ENCODE data around the gene TDRKH. TPM values are rescaled to one million over a fixed set of nuclear protein-coding genes. Genes with fewer than 3 reads are reported as not detected.

TDRKH gene, protein sequence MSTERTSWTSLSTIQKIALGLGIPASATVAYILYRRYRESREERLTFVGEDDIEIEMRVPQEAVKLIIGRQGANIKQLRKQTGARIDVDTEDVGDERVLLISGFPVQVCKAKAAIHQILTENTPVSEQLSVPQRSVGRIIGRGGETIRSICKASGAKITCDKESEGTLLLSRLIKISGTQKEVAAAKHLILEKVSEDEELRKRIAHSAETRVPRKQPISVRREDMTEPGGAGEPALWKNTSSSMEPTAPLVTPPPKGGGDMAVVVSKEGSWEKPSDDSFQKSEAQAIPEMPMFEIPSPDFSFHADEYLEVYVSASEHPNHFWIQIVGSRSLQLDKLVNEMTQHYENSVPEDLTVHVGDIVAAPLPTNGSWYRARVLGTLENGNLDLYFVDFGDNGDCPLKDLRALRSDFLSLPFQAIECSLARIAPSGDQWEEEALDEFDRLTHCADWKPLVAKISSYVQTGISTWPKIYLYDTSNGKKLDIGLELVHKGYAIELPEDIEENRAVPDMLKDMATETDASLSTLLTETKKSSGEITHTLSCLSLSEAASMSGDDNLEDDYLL
- total RNA-seq: 7.8 and 13.5 TPM in 2 replicates
- 12.9 and 14.6 TPM in 2 replicates for polyA plus RNA-seq

DNA sequence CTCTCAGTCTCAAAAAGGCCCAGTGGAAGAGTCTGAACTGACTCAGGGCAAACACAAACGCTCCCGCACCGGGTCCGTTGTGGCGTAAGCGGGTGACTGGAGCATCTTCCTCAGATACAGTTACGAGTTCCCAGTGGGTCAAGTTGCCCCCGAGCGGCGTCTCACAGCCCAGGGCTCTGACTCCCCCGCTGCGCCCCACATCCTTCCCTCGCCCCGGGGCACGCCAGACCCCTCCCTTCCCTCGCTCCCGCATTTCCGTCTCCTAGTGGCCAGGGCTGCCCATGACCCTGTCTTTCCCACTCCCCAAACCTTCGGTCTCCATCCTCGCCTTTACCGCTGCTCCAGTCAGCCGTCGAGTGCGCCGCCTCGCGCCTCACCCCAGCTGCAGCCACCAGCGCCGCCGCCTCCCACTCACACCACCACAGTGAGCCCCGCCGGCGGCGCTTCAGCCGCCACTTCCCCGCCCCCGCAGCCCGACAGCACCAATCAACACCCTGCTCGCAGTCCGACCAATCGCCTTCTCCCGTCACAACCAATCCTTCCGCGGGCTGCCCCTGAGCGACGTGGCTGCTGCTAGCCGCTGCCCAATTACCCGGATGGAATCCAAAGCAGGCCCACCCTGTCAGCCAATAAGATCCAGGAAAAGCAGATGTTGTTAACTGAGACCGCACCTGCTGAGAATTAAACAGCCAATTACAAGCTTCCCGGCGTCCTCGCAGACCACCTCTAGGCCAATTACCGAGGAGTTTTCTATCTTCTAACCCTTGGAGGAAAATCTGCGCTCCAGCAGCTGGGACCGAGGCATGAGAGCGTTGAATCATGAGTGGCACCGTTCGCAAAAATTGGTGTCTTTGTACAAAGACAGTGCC is at the start of gene TDRKH:
Gene TDRKH (minus strand): TSS at position 430 of the 869 bp plus-strand sequence. CDS start 7,478 bp downstream, outside the sequence.
- Histone ChIP-seq H3K36me3 (no peaks in the 10 kb centered on the region), H3K4me3 (peak within 1 kb of the TSS; percentile 48), H3K4me1 (ENCODE audit: low read depth) (no peaks in the 10 kb centered on the region), H3K27me3 (peaks cover 10% of the 10 kb centered on the region), H3K9me3 (ENCODE audit: low read depth) (no peaks in the 10 kb centered on the region), H3K27ac (no peak within 1 kb of the TSS)
- TF ChIP-seq, protein P1, sequence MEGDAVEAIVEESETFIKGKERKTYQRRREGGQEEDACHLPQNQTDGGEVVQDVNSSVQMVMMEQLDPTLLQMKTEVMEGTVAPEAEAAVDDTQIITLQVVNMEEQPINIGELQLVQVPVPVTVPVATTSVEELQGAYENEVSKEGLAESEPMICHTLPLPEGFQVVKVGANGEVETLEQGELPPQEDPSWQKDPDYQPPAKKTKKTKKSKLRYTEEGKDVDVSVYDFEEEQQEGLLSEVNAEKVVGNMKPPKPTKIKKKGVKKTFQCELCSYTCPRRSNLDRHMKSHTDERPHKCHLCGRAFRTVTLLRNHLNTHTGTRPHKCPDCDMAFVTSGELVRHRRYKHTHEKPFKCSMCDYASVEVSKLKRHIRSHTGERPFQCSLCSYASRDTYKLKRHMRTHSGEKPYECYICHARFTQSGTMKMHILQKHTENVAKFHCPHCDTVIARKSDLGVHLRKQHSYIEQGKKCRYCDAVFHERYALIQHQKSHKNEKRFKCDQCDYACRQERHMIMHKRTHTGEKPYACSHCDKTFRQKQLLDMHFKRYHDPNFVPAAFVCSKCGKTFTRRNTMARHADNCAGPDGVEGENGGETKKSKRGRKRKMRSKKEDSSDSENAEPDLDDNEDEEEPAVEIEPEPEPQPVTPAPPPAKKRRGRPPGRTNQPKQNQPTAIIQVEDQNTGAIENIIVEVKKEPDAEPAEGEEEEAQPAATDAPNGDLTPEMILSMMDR (IDR thresholded peaks at IDR 0.05; ENCODE audit: low read depth, low read length): no peak
- DNase-seq (ENCODE audit: low read depth in 1 of 2, low spot score in 1 of 2): peak; percentile 98 to 100

DNA sequence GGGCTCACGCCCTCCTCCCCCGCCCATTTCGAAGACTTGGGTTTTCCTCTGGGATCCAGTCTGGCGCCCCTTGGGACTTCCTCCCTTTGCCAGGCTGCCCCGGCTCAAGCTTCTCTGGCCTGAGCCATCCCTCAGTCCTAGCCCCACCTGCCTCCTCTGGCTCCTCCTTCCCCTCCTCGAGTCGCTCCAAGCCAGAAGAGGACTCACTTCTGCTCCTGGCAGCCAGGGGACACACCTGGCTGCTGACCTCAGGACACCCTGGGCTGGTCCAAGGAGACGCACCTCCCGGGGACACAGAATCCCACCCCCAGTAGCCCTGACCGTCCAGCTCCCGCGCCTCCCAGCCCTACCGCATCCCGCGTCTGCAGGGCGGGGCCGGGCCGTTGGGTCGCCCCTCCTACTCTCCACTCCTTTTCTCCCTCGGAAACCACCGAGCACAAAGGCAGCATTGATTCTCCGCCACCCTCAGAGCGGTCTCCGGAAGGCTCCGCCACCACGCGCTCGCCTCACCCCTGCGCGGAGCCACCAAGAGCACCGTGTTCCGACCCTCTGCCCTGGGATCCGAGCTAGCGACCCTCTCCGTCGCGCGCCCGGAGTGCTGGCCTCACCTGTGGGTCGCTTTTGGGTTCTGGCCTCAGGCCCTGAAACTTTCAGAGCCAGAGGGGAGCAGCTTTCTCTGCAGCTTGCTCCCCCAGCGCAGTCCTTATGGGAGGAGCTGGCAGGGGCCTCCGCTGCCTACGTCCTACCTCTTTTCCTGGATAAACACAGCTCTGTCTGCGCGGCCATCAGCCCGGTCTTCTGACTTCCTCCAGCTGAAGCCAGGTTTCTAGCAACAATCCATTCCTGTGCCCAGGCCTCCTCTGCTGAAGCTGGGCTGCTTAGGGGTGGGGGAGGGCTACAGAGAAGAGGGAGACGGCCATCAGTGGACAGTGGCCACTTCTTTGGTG is 49.4 kb upstream of the TDRKH start, which contains the start of gene C2CD4D:
Gene C2CD4D (minus strand): TSS at position 364 of the 947 bp plus-strand sequence. CDS start 831 bp downstream, outside the sequence.
- H3K27ac ChIP-seq: no peak within 1 kb of the TSS

DNA sequence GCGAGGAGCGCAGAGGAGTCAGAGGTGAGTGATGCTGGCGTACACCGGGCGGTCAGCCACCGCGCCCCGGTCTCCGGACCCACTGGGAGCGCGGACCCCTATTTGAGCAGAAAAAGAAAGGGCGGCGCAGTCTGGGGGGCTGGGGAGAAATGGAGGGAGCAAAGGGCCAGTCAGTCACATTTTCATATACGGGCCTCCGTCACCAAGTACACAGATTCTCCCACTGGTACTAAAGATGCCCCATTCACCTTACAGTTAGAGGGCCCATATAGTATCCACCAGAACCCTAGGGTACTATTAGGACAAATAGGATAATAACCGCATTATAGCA is 48.7 kb upstream of the TDRKH start:
- DNase-seq (ENCODE audit: low read depth in 1 of 2, low spot score in 1 of 2): no peak
- no peaks in the 10 kb centered on the region for H3K36me3 ChIP-seq
- no peaks in the 10 kb centered on the region for H3K9me3 ChIP-seq (ENCODE audit: low read depth)
- peaks cover 59% of the 10 kb centered on the region for H3K27me3 ChIP-seq
- H3K4me1 ChIP-seq (ENCODE audit: low read depth): no peaks in the 10 kb centered on the region
- no peak overlapping the region for H3K27ac ChIP-seq
- TF ChIP-seq, protein P1 (IDR thresholded peaks at IDR 0.05; ENCODE audit: low read depth, low read length): no peak
- peak overlapping the region; percentile 30 for H3K4me3 ChIP-seq

More for the DNA sequence above, 49.4 kb upstream of the TDRKH start, which contains the start of gene C2CD4D:
- H3K4me3 ChIP-seq: peak within 1 kb of the TSS; percentile 30
- H3K27me3 ChIP-seq: peaks cover 59% of the 10 kb centered on the region
- no peaks in the 10 kb centered on the region for H3K9me3 ChIP-seq (ENCODE audit: low read depth)
- H3K36me3 ChIP-seq: no peaks in the 10 kb centered on the region
- H3K4me1 ChIP-seq (ENCODE audit: low read depth): no peaks in the 10 kb centered on the region
- DNase-seq (ENCODE audit: low read depth in 1 of 2, low spot score in 1 of 2): peak; percentile 22 to 64
- TF ChIP-seq, protein P1 (IDR thresholded peaks at IDR 0.05; ENCODE audit: low read depth, low read length): no peak

DNA sequence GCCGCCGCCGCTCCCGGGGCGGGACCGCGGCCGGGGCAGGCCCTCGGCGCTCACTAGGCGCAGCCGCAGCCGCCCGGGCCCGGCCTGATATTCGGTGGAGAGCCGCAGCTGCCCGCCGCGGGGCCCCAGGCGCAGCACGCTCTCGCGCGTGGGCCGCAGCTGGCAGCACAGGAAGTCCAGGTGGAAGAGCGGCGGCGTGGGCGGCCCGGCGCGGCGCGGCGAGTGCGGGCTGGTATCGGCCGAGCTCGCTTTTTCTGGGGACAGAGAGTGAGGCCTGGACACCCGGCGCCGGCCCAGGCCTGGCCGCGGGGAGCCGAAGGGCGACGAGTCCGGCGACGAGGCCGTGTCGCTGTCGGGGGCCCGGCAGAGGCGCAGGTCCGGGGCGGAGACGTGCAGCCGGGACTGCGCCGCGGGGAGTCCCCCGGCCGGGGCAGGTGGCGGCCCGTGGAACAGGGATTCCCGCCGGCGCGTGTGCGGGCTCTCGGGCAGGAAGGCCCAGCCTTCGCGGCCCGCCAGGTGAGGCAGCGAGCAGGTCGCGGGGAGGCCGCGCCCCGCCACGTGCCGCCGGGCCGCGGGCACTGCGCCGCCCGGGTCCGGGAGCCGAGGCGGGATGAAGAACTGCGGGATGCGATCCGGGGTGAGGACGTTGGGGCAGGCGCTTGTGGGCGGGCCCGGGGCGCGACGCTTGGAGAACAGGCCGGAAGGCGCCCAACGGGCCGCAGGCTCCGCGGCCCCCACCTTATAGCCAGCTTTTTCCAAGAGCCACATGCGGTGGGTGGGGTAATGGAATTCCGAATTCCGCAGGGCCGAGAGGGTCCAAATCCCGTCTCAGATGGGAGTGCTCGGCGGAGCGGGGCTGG is 48.2 kb upstream of the TDRKH start:
- Histone ChIP-seq H3K27me3 (peaks cover 59% of the 10 kb centered on the region), H3K27ac (no peak overlapping the region), H3K36me3 (no peaks in the 10 kb centered on the region), H3K4me1 (ENCODE audit: low read depth) (no peaks in the 10 kb centered on the region), H3K4me3 (peak overlapping the region; percentile 30), H3K9me3 (ENCODE audit: low read depth) (no peaks in the 10 kb centered on the region)
- TF ChIP-seq, protein P1 (IDR thresholded peaks at IDR 0.05; ENCODE audit: low read depth, low read length): no peak
- peak; percentile 34 to 35 for DNase-seq (ENCODE audit: low read depth in 1 of 2, low spot score in 1 of 2)
